ENCODE results near the gene HMX1.

HMX1 gene

GRCh38 chr4:8891646-8892555, 20.3 kb upstream of the HMX1 start:
- no peak for DNase-seq (ENCODE audit: low read depth)

- no peak for DNase-seq (ENCODE audit: low read depth)
These were observed 19.6 kb upstream of the HMX1 start for GRCh38 chr4:8891255-8891645.

- DNase-seq (ENCODE audit: low read depth): no peak
These were observed 17.2 kb upstream of the HMX1 start for GRCh38 chr4:8888856-8889255.

- no peak for DNase-seq (ENCODE audit: low read depth)
These were observed 15.2 kb upstream of the HMX1 start for GRCh38 chr4:8886612-8887406.

- no peak for DNase-seq (ENCODE audit: low read depth)
These were observed 10.6 kb upstream of the HMX1 start for GRCh38 chr4:8882239-8882638.

- DNase-seq (ENCODE audit: low read depth): no peak
These were observed 9.2 kb upstream of the HMX1 start for GRCh38 chr4:8880851-8881250.

GRCh38 chr4:8879574-8879973, 7.9 kb upstream of the HMX1 start:
- DNase-seq (ENCODE audit: low read depth): no peak

- no peak for DNase-seq (ENCODE audit: low read depth)
These were observed 6.8 kb upstream of the HMX1 start for GRCh38 chr4:8878421-8878820.

- no peak for DNase-seq (ENCODE audit: low read depth)
These were observed 6.1 kb upstream of the HMX1 start for GRCh38 chr4:8877780-8878040.

- no peak for DNase-seq (ENCODE audit: low read depth)
These were observed 5.5 kb upstream of the HMX1 start for GRCh38 chr4:8876982-8877779.

GRCh38 chr4:8874896-8875680, 3.4 kb upstream of the HMX1 start:
- no peak for DNase-seq (ENCODE audit: low read depth)

- no peak for DNase-seq (ENCODE audit: low read depth)
These were observed 2.6 kb upstream of the HMX1 start for GRCh38 chr4:8874003-8874895.

- no peak for DNase-seq (ENCODE audit: low read depth)
These were observed 1.0 kb upstream of the HMX1 start for GRCh38 chr4:8872402-8873291.

GRCh38 chr4:8870647-8871416, 807 bp downstream of the HMX1 start:
- no peak for DNase-seq (ENCODE audit: low read depth)

- no peak for DNase-seq (ENCODE audit: low read depth)
These were observed 1.6 kb downstream of the HMX1 start for GRCh38 chr4:8869898-8870646.

GRCh38 chr4:8869002-8869897, 2.4 kb downstream of the HMX1 start:
- DNase-seq (ENCODE audit: low read depth): no peak

GRCh38 chr4:8868321-8869001, 3.2 kb downstream of the HMX1 start:
- DNase-seq (ENCODE audit: low read depth): no peak
